Lower leg skin (tissue), 4 donors: ENCODE results near the gene BSDC1. TPM values are rescaled to one million over a fixed set of nuclear protein-coding genes. Genes with fewer than 3 reads are reported as not detected.

ENCODE experiments used
- DNase-seq, 2 donors: peaks; one replicate each; pipeline ENCODE4 v3.0.0-alpha.2; 2019; ENCODE audit warnings: low spot score in 2 of 2
- H3K4me3 ChIP-seq: fragments of 200-600 bp; sonication (generic); 2 replicates; pipeline ENCODE4 v1.5.1; 2017; ENCODE audit warnings: mild to moderate bottlenecking, low read depth; ENCODE audit not compliant: poor library complexity, severe bottlenecking
- CTCF ChIP-seq, 3 donors: fragments of 450-650 bp; IDR thresholded peaks; one replicate each; pipeline ENCODE4 v1.5.1; 2016; ENCODE audit warnings: antibody characterized with exemption in 3 of 3, mild to moderate bottlenecking in 3 of 3, moderate library complexity in 2 of 3
- POLR2A ChIP-seq, 2 donors: fragments of 450-650 bp; IDR thresholded peaks; one replicate each; pipeline ENCODE4 v1.6.1; 2016 to 2017; ENCODE audit warnings: antibody characterized with exemption in 2 of 2, mild to moderate bottlenecking in 1 of 2, moderate library complexity in 1 of 2
- WGBS, 2 donors: methylation state at CpG; one replicate each; pipeline ENCODE4 v1.1.5; 2018; 5-methylcytosine and 5-hydroxymethylcytosine counted together
- intact Hi-C: fragments of 100-400 bp; cut with DNase I; formaldehyde crosslinking; loops from one replicate; pipeline ENCODE4 v1.15.0; 2023; ENCODE audit warnings: low total_unique reads
- total RNA-seq, 4 donors: library from RNA; depleted of rRNA; stranded (reverse); fragments of >200 nt; gene quantifications; one replicate each; pipeline ENCODE4 v1.1.0, GENCODE V29; 2016

BSDC1 gene
- total RNA-seq, 4 donors from 2014 or later, result 72.5 to 147 (median 105) TPM

- intact Hi-C loops, result no loop called here
- DNase-seq, result peak; percentile 54 to 95
- H3K4me3 ChIP-seq, result peak within 1 kb of the TSS; percentile 59
- WGBS, 2 donors, result 4 to 7% methylated on average over 14 to 30 of the region's 95 CpGs
- TF ChIP-seq CTCF (IDR thresholded peaks at IDR 0.05), result no peak
- peak in 1 of 2 donors; percentile 21 for TF ChIP-seq POLR2A (IDR thresholded peaks at IDR 0.05)
These were observed 58.3 kb downstream of the BSDC1 start, which contains the start of gene MARCKSL1 for GRCh38 chr1:32335790-32336590. Gene MARCKSL1, minus strand, starts transcription at chr1:32336233. Its CDS starts 200 bp downstream, at chr1:32336033.

GRCh38 chr1:32335535-32335789 is 58.8 kb downstream of the BSDC1 start:
- intact Hi-C loops, result no loop called here
- DNase-seq, result no peak
- TF ChIP-seq POLR2A (IDR thresholded peaks at IDR 0.05), result no peak
- no peak for TF ChIP-seq CTCF (IDR thresholded peaks at IDR 0.05)
- WGBS, 2 donors, result 0 to 2% methylated on average over 8 to 23 of the region's 34 CpGs
- H3K4me3 ChIP-seq, result peak overlapping the region; percentile 59

GRCh38 chr1:32334864-32335534 is 59.2 kb downstream of the BSDC1 start:
- no peak for DNase-seq
- peak overlapping the region; percentile 59 for H3K4me3 ChIP-seq
- intact Hi-C loops, result no loop called here
- TF ChIP-seq POLR2A (IDR thresholded peaks at IDR 0.05) (no peak), CTCF (IDR thresholded peaks at IDR 0.05) (no peak)
- WGBS, 2 donors, result 5% methylated on average over 45 to 46 of the region's 46 CpGs

GRCh38 chr1:32334274-32334861 is 59.9 kb downstream of the BSDC1 start:
- TF ChIP-seq POLR2A (IDR thresholded peaks at IDR 0.05), result no peak
- TF ChIP-seq CTCF (IDR thresholded peaks at IDR 0.05), result no peak
- 67 to 84% methylated on average over 9 of the region's 9 CpGs for WGBS, 2 donors
- H3K4me3 ChIP-seq, result no peak overlapping the region
- no peak for DNase-seq
- intact Hi-C loops, result no loop called here

- 80 to 81% methylated on average over 3 of the region's 3 CpGs for WGBS, 2 donors
- no peak overlapping the region for H3K4me3 ChIP-seq
- intact Hi-C loops, result no loop called here
- TF ChIP-seq POLR2A (IDR thresholded peaks at IDR 0.05) (no peak), CTCF (IDR thresholded peaks at IDR 0.05) (no peak)
- DNase-seq, result no peak
These were observed 60.8 kb downstream of the BSDC1 start for GRCh38 chr1:32333251-32333963.
